Body of pancreas (tissue), 4 donors: ENCODE data around the gene SEMA3D.

Experiments
- POLR2A ChIP-seq, 3 donors: fragments of 450-650 bp; IDR thresholded peaks; one replicate each; pipeline ENCODE4 v1.6.1; 2016; ENCODE audit warnings: antibody characterized with exemption in 3 of 3, mild to moderate bottlenecking in 2 of 3
- TF ChIP-seq, protein P1 (sequence below), 7 experiments: fragments of 450-650 bp in 4 of 7; fragments of 200-600 bp in 3 of 7; sonication (generic) in 3 of 7; IDR thresholded peaks; one replicate each; pipeline ENCODE4 v1.5.1; 2016 to 2019; ENCODE audit warnings: antibody characterized with exemption in 7 of 7

DNA sequence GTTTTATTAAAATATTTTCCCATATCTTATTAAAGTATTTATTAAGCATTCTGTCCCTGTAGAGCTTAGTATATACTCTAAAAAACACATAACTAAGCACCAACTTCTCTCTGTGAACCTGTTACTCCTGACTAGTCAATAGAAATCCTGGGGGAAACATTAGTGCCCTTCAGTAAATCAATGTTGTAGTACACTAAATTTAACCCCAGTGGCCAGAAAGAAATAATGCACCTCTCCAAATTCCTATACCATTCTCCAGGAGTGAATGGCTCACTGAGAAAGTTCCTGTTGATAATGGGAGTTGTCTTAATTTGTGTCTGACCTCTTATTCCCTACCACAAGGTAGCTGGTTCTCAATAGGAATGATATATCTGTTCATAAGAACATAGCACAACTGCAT lies 188.2 kb downstream of the SEMA3D start:
- no peak for TF ChIP-seq POLR2A (IDR thresholded peaks at IDR 0.05)
- TF ChIP-seq, protein P1, sequence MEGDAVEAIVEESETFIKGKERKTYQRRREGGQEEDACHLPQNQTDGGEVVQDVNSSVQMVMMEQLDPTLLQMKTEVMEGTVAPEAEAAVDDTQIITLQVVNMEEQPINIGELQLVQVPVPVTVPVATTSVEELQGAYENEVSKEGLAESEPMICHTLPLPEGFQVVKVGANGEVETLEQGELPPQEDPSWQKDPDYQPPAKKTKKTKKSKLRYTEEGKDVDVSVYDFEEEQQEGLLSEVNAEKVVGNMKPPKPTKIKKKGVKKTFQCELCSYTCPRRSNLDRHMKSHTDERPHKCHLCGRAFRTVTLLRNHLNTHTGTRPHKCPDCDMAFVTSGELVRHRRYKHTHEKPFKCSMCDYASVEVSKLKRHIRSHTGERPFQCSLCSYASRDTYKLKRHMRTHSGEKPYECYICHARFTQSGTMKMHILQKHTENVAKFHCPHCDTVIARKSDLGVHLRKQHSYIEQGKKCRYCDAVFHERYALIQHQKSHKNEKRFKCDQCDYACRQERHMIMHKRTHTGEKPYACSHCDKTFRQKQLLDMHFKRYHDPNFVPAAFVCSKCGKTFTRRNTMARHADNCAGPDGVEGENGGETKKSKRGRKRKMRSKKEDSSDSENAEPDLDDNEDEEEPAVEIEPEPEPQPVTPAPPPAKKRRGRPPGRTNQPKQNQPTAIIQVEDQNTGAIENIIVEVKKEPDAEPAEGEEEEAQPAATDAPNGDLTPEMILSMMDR (IDR thresholded peaks at IDR 0.05): no peak
